Endodermal cell (in vitro differentiated cells): ENCODE data around the gene DERL3. TPM values are rescaled to one million over a fixed set of nuclear protein-coding genes. Genes with fewer than 3 reads are reported as not detected.

Source experiments
- DNase-seq: peaks from one replicate; pipeline ENCODE4 v3.0.0-alpha.2; 2017
- H3K27ac ChIP-seq: 2 replicates; pipeline ENCODE4 v1.5.1; 2013; ENCODE audit warnings: mild to moderate bottlenecking, low read depth, low read length, moderate library complexity
- H3K27me3 ChIP-seq: 2 replicates; pipeline ENCODE4 v1.6.1; 2013; ENCODE audit warnings: mild to moderate bottlenecking, low read length, moderate library complexity; ENCODE audit not compliant: insufficient read depth, control insufficient read depth, poor library complexity, severe bottlenecking
- H3K36me3 ChIP-seq: 2 replicates; pipeline ENCODE4 v1.7.0; 2013; ENCODE audit warnings: mild to moderate bottlenecking, low read length, moderate library complexity; ENCODE audit not compliant: control insufficient read depth, insufficient read depth
- H3K4me1 ChIP-seq: one replicate; pipeline ENCODE4 v1.7.0; 2013; ENCODE audit warnings: low read length; ENCODE audit not compliant: control insufficient read depth, insufficient read depth
- H3K4me3 ChIP-seq: 2 replicates; pipeline ENCODE4 v1.5.1; 2013; ENCODE audit warnings: mild to moderate bottlenecking, low read length, moderate library complexity
- H3K9ac ChIP-seq: 2 replicates; pipeline ENCODE4 v1.6.1; 2013; ENCODE audit warnings: mild to moderate bottlenecking, low read length, moderate library complexity; ENCODE audit not compliant: poor library complexity, severe bottlenecking; ENCODE audit errors: extremely low read depth
- H3K9me3 ChIP-seq: 2 replicates; pipeline ENCODE4 v1.6.1; 2013; ENCODE audit warnings: mild to moderate bottlenecking, low read length, moderate library complexity; ENCODE audit not compliant: control insufficient read depth
- H3K27ac Mint-ChIP-seq: 2 replicates; pipeline ENCODE4 v1.8.0; 2020; ENCODE audit warnings: mixed read lengths
- H3K27me3 Mint-ChIP-seq: 2 replicates; pipeline ENCODE4 v1.8.0; 2021; ENCODE audit warnings: mild to moderate bottlenecking, mixed read lengths; ENCODE audit not compliant: insufficient read depth
- H3K36me3 Mint-ChIP-seq: 2 replicates; pipeline ENCODE4 v1.8.0; 2020; ENCODE audit warnings: low read depth, mixed read lengths
- H3K4me1 Mint-ChIP-seq: 2 replicates; pipeline ENCODE4 v1.8.0; 2020; ENCODE audit warnings: mixed read lengths
- H3K4me3 Mint-ChIP-seq: 2 replicates; pipeline ENCODE4 v1.8.0; 2020; ENCODE audit warnings: mild to moderate bottlenecking, moderate library complexity, mixed read lengths
- H3K9me3 Mint-ChIP-seq: 2 replicates; pipeline ENCODE4 v1.8.0; 2020; ENCODE audit warnings: mild to moderate bottlenecking, mixed read lengths
- WGBS, 2 experiments: methylation state at CpG; one replicate each; pipeline versions ENCODE4 v1.1.5 to v1.1.7; 2013; ENCODE audit warnings: missing lambda C conversion rate in 2 of 2, mixed read lengths in 1 of 2; ENCODE audit not compliant: insufficient coverage in 1 of 2, insufficient read length in 1 of 2; 5-methylcytosine and 5-hydroxymethylcytosine counted together
- total RNA-seq, 2 donors: library from RNA; stranded (reverse); fragmentation: NEBNext Ultra II Directional in 1 of 2; extraction: Animal tissue kit (Norgen Biotek cat#: 25700) in 1 of 2; gene quantifications; 2 replicates in 1 of 2; 3 replicates in 1 of 2; pipeline ENCODE4 v1.2.1, GENCODE V29; 2021
- TF ChIP-seq, protein P1 (sequence below): fragments of 200-600 bp; sonication (generic); conservative IDR thresholded peaks from 2 replicates; pipeline ENCODE4 v1.5.0; 2021; ENCODE audit warnings: antibody characterized with exemption, mild to moderate bottlenecking

Gene DERL3
- total RNA-seq, 2 donors from 2014 or later: 6.3 to 7.6 TPM

DNA sequence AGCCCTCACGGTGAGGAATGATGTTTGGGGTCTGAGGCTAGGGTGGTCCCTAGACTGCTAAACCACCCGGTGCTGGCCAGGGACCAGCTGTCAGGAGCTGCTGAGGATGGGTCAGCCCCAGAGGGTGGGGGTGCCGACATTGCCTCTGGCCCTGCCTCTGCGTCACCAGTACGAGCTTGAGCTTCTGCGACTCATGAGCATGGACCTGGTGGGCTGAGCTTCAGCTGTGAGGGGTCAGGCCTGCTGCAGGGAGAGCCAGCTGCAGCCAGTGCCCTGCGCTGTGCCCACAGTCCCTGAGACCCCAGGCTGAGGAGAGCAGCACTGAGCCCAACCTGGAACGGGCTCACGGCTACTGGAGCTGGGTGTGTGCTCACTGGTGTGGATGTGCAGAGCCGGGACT is 7.0 kb downstream of the DERL3 start:
- Histone ChIP-seq H3K27ac (no peak overlapping the region), H3K27me3 (no peaks in the 10 kb centered on the region), H3K4me1 (no peaks in the 10 kb centered on the region), H3K9me3 (no peaks in the 10 kb centered on the region), H3K9ac (no peak overlapping the region), H3K4me3 (no peak overlapping the region), H3K36me3 (peaks cover 70% of the 10 kb centered on the region)
- Mint-ChIP-seq H3K4me3 (no peak overlapping the region), H3K36me3 (peaks cover 53% of the 10 kb centered on the region), H3K4me1 (no peaks in the 10 kb centered on the region), H3K27me3 (no peaks in the 10 kb centered on the region), H3K9me3 (no peaks in the 10 kb centered on the region), H3K27ac (no peak overlapping the region)
- 92 to 100% methylated on average over 6 to 10 of the region's 10 CpGs for WGBS, 2 experiments
- TF ChIP-seq, protein P1, sequence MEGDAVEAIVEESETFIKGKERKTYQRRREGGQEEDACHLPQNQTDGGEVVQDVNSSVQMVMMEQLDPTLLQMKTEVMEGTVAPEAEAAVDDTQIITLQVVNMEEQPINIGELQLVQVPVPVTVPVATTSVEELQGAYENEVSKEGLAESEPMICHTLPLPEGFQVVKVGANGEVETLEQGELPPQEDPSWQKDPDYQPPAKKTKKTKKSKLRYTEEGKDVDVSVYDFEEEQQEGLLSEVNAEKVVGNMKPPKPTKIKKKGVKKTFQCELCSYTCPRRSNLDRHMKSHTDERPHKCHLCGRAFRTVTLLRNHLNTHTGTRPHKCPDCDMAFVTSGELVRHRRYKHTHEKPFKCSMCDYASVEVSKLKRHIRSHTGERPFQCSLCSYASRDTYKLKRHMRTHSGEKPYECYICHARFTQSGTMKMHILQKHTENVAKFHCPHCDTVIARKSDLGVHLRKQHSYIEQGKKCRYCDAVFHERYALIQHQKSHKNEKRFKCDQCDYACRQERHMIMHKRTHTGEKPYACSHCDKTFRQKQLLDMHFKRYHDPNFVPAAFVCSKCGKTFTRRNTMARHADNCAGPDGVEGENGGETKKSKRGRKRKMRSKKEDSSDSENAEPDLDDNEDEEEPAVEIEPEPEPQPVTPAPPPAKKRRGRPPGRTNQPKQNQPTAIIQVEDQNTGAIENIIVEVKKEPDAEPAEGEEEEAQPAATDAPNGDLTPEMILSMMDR: no peak
- no peak for DNase-seq

DNA sequence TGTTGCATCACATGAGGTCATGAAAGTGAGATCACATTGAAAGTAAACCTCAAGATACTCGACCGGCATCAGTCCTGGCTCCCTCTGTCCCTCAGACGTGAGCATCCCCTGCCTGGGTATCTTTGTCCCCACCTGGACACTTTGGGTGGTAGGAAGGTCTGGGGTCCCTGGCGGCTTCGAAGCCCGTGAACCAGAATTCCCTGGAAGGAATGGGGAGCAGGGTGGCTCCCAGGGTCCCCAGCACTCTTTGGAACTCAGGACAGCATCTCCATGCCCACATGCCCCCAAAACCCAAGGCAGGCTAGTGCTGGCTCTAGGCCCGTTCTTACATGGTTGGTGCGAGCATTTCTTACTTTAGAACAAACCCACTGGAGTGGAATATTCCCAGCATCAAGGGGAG is 7.5 kb downstream of the DERL3 start:
- TF ChIP-seq, protein P1: no peak
- Histone ChIP-seq H3K36me3 (peaks cover 72% of the 10 kb centered on the region), H3K9ac (no peak overlapping the region), H3K27me3 (no peaks in the 10 kb centered on the region), H3K27ac (no peak overlapping the region), H3K4me1 (no peaks in the 10 kb centered on the region), H3K4me3 (no peak overlapping the region), H3K9me3 (no peaks in the 10 kb centered on the region)
- H3K4me1 Mint-ChIP-seq: no peaks in the 10 kb centered on the region
- WGBS, 2 experiments: 93 to 100% methylated on average over 4 to 8 of the region's 8 CpGs
- H3K4me3 Mint-ChIP-seq: no peak overlapping the region
- peaks cover 55% of the 10 kb centered on the region for H3K36me3 Mint-ChIP-seq
- DNase-seq: no peak
- no peak overlapping the region for H3K27ac Mint-ChIP-seq
- H3K27me3 Mint-ChIP-seq: no peaks in the 10 kb centered on the region
- H3K9me3 Mint-ChIP-seq: no peaks in the 10 kb centered on the region

DNA sequence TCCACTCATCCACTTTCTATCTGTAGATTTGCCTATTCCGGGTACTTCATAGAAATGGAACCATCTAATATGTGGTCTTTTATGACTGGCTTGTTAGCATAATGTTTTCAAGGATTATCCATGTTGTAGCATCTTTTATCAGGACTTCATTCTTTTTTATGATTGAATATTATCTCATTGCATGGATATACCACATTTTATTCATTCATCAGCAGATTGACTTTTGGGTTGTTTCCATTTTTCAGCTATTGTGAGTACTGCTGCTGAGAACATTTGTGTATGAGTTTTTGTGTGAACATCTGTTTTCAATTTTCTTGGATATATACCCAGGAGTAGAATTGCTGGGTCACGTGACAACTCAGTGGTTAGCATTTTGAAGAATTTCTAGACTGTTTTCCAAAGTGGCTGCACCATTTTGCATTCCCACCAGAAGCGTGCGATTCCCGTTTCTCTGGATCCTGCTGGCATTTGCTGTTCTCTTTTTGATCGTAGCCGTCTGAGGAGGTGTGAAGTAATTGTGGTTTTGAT is 8.9 kb downstream of the DERL3 start:
- no peaks in the 10 kb centered on the region for H3K9me3 ChIP-seq
- Mint-ChIP-seq H3K4me3 (no peak overlapping the region), H3K36me3 (peaks cover 56% of the 10 kb centered on the region), H3K27ac (no peak overlapping the region), H3K27me3 (no peaks in the 10 kb centered on the region), H3K4me1 (no peaks in the 10 kb centered on the region), H3K9me3 (no peaks in the 10 kb centered on the region)
- no peak for DNase-seq
- H3K4me1 ChIP-seq: no peaks in the 10 kb centered on the region
- TF ChIP-seq, protein P1: no peak
- H3K27ac ChIP-seq: no peak overlapping the region
- 94 to 98% methylated on average over 5 to 7 of the region's 7 CpGs for WGBS, 2 experiments
- no peak overlapping the region for H3K4me3 ChIP-seq
- peaks cover 75% of the 10 kb centered on the region for H3K36me3 ChIP-seq
- H3K27me3 ChIP-seq: no peaks in the 10 kb centered on the region
- H3K9ac ChIP-seq: no peak overlapping the region
